Measurements from ENCODE around the gene ALOX12. TPM values are rescaled to one million over a fixed set of nuclear protein-coding genes. Genes with fewer than 3 reads are reported as not detected.
A peak's percentile ranks its signal among the peaks of the same experiment; 100 is the strongest.

Gene ALOX12
- total RNA-seq, 4 donors from 2014 or later, result not detected

GRCh38 chr17:6998855-6999508 is 3.1 kb downstream of the ALOX12 start:
- H3K27me3 ChIP-seq, result no peaks in the 10 kb centered on the region
- intact Hi-C loops (cut with DNase I; ENCODE audit: low total_unique reads) (no loop called here), in situ Hi-C loops (cut with MboI; ENCODE audit: low pct_ligation_motif_present in 1 of 4, low pct_unique_long_range_greater_than_20kb in 1 of 4, low sequenced_read_pairs in 3 of 4) (no loop called here)
- peaks cover 0 to 31% (median 9%) of the 10 kb centered on the region in 4 donors for H3K36me3 ChIP-seq
- no peak overlapping the region for H3K4me3 ChIP-seq
- no peak overlapping the region for H3K27ac ChIP-seq
- no peak for DNase-seq
- TF ChIP-seq EP300 (IDR thresholded peaks at IDR 0.05; ENCODE audit: low read depth) (no peak), POLR2A (IDR thresholded peaks at IDR 0.05) (no peak), CTCF (IDR thresholded peaks at IDR 0.05) (no peak), POLR2AphosphoS5 (IDR thresholded peaks at IDR 0.05) (no peak)
- 81 to 92% methylated on average over 3 to 11 of the region's 11 CpGs for WGBS, 2 donors (ENCODE audit: low coverage in 1 of 2)
- peaks cover 0 to 11% (median 8%) of the 10 kb centered on the region in 4 donors for H3K4me1 ChIP-seq
- no peaks in the 10 kb centered on the region for H3K9me3 ChIP-seq

GRCh38 chr17:7001318-7001961 is 5.6 kb downstream of the ALOX12 start:
- in situ Hi-C loops (cut with MboI; ENCODE audit: low pct_ligation_motif_present in 1 of 4, low pct_unique_long_range_greater_than_20kb in 1 of 4, low sequenced_read_pairs in 3 of 4) (loop anchor here in 3 of 4 donors (5.0 to 25.0 kb wide), 4 partner anchors 89 to 364 kb away; partner anchors contain the start of genes C17orf100 (in 1 of the 3), KIAA0753 (in 1 of the 3), MED31 (in 1 of the 3) and TXNDC17 (in 1 of the 3)), intact Hi-C loops (cut with DNase I; ENCODE audit: low total_unique reads) (loop anchor here (10.0 kb wide), 1 partner anchor 157 kb away; no protein-coding TSS in a partner anchor)
- no peaks in the 10 kb centered on the region for H3K9me3 ChIP-seq
- TF ChIP-seq CTCF (IDR thresholded peaks at IDR 0.05) (peak in 4 of 5 experiments; percentile 21 to 27 (median 24)), POLR2AphosphoS5 (IDR thresholded peaks at IDR 0.05) (no peak)
- H3K27me3 ChIP-seq, result no peaks in the 10 kb centered on the region
- DNase-seq, result no peak
- peaks cover 0 to 31% (median 9%) of the 10 kb centered on the region in 4 donors for H3K36me3 ChIP-seq
- peaks cover 0 to 1% (median under 1%) of the 10 kb centered on the region in 4 donors for H3K4me1 ChIP-seq
- whole genome bisulfite sequencing, 2 donors (ENCODE audit: low coverage in 1 of 2), result 78 to 86% methylated on average over 6 to 10 of the region's 10 CpGs
- H3K27ac ChIP-seq, result no peak overlapping the region
- no peak overlapping the region for H3K4me3 ChIP-seq

GRCh38 chr17:7002288-7003047 is 6.6 kb downstream of the ALOX12 start:
- Histone ChIP-seq H3K9me3 (no peaks in the 10 kb centered on the region), H3K4me1 (no peaks in the 10 kb centered on the region), H3K27ac (no peak overlapping the region), H3K4me3 (no peak overlapping the region), H3K36me3 (peaks cover 0 to 31% (median 9%) of the 10 kb centered on the region in 4 donors), H3K27me3 (no peaks in the 10 kb centered on the region)
- TF ChIP-seq POLR2A (IDR thresholded peaks at IDR 0.05), result no peak
- no peak for TF ChIP-seq POLR2AphosphoS5 (IDR thresholded peaks at IDR 0.05)
- TF ChIP-seq EP300 (IDR thresholded peaks at IDR 0.05; ENCODE audit: low read depth), result no peak
- TF ChIP-seq CTCF (IDR thresholded peaks at IDR 0.05), result no peak
- intact Hi-C loops (cut with DNase I; ENCODE audit: low total_unique reads) (loop anchor here (10.0 kb wide), 1 partner anchor 158 kb away; no protein-coding TSS in a partner anchor), in situ Hi-C loops (cut with MboI; ENCODE audit: low pct_ligation_motif_present in 1 of 4, low pct_unique_long_range_greater_than_20kb in 1 of 4, low sequenced_read_pairs in 3 of 4) (loop anchor here in 3 of 4 donors (5.0 to 25.0 kb wide), 4 partner anchors 90 to 365 kb away; partner anchors contain the start of genes C17orf100 (in 1 of the 3), KIAA0753 (in 1 of the 3), MED31 (in 1 of the 3) and TXNDC17 (in 1 of the 3))
- 78 to 83% methylated on average over 4 to 6 of the region's 6 CpGs for WGBS, 2 donors (ENCODE audit: low coverage in 1 of 2)
- no peak for DNase-seq
